DND-41 (cell line): ENCODE results near the gene PFKFB1.

ENCODE experiments used
- ATAC-seq: fragments of 200-7000 bp; cut with Tn5 transposase; 3 replicates; pipeline ENCODE4 v1.9.1; 2021; ENCODE audit warnings: low read depth; ENCODE audit not compliant: insufficient read depth
- DNase-seq: peaks from one replicate; pipeline ENCODE4 v3.0.0-alpha.2; 2020
- H2AFZ ChIP-seq: 2 replicates; pipeline ENCODE4 v1.6.0; 2012; ENCODE audit warnings: low read depth, low read length
- H3K27ac ChIP-seq: 2 replicates; pipeline ENCODE4 v1.5.1; 2012; ENCODE audit warnings: low read length, inconsistent platforms
- H3K27me3 ChIP-seq: fragments of 200-600 bp; sonication (generic); 2 replicates; pipeline ENCODE4 v1.6.0; 2012; ENCODE audit warnings: low read length, mild to moderate bottlenecking, inconsistent platforms; ENCODE audit not compliant: insufficient read depth, poor library complexity
- H3K36me3 ChIP-seq: 2 replicates; pipeline ENCODE4 v1.5.1; 2012; ENCODE audit warnings: low read length, inconsistent platforms; ENCODE audit not compliant: insufficient read depth
- H3K4me1 ChIP-seq: 2 replicates; pipeline ENCODE4 v1.5.1; 2012; ENCODE audit warnings: mild to moderate bottlenecking, low read length; ENCODE audit not compliant: insufficient read depth
- H3K4me2 ChIP-seq: 2 replicates; pipeline ENCODE4 v1.6.0; 2012; ENCODE audit warnings: mild to moderate bottlenecking, moderate library complexity, low read length, inconsistent platforms; ENCODE audit not compliant: insufficient read depth
- H3K4me3 ChIP-seq, 2 experiments: fragments of 200-600 bp in 1 of 2; shearing (Covaris generic) in 1 of 2; 2 replicates each; pipeline ENCODE4 v1.5.1; 2012 to 2016; ENCODE audit warnings: inconsistent platforms in 2 of 2, low read length in 2 of 2, mild to moderate bottlenecking in 2 of 2, low read depth in 1 of 2, moderate library complexity in 1 of 2
- H3K79me2 ChIP-seq: 2 replicates; pipeline ENCODE4 v1.6.0; 2012; ENCODE audit warnings: low read length, inconsistent platforms; ENCODE audit not compliant: insufficient read depth
- H3K9ac ChIP-seq: 2 replicates; pipeline ENCODE4 v1.6.0; 2012; ENCODE audit warnings: low read depth, mild to moderate bottlenecking, inconsistent platforms, low read length, moderate library complexity
- H3K9me3 ChIP-seq: 2 replicates; pipeline ENCODE4 v1.5.1; 2012; ENCODE audit warnings: low read length, moderate library complexity, mild to moderate bottlenecking, inconsistent platforms; ENCODE audit not compliant: insufficient read depth, severe bottlenecking
- H4K20me1 ChIP-seq: 2 replicates; pipeline ENCODE4 v1.6.0; 2012; ENCODE audit warnings: low read length; ENCODE audit not compliant: insufficient read depth
- EZH2 ChIP-seq: IDR thresholded peaks from 3 replicates; pipeline ENCODE4 v1.6.1; 2012; ENCODE audit warnings: borderline replicate concordance, low read depth, mild to moderate bottlenecking, moderate library complexity, low read length, inconsistent platforms; ENCODE audit not compliant: severe bottlenecking
- TF ChIP-seq, protein P1 (sequence below): IDR thresholded peaks from 2 replicates; pipeline ENCODE4 v1.5.1; 2012; ENCODE audit warnings: borderline replicate concordance, low read length, moderate library complexity, mild to moderate bottlenecking; ENCODE audit not compliant: poor library complexity, severe bottlenecking; ENCODE audit errors: extremely low read depth

Gene PFKFB1

DNA sequence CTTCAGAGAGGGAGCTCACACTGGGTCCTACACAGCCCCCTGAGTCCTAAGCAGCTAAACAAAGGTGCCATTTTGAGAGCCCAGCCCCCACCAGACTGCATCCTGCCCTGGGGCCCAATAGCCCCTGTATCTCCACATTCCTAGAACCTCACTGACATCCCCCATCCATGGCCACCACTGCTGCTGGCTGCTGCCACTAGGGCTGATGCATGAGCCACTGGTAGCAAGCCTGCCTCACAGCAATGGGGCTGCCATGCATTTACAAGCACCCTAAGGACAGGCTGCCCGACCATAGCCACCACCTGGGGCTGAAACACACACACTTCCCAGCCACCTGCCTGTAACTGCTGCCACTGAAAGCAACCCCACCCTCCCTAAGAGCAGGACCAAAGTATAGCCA is 99.8 kb downstream of the PFKFB1 start:
- Histone ChIP-seq H3K79me2 (no peaks in the 10 kb centered on the region), H3K9ac (no peak overlapping the region), H3K27ac (no peak overlapping the region), H4K20me1 (no peaks in the 10 kb centered on the region), H3K36me3 (no peaks in the 10 kb centered on the region), H2AFZ (no peak overlapping the region), H3K4me1 (no peaks in the 10 kb centered on the region), H3K9me3 (no peaks in the 10 kb centered on the region), H3K4me3 (no peak overlapping the region), H3K4me2 (no peak overlapping the region), H3K27me3 (no peaks in the 10 kb centered on the region)
- ATAC-seq, result no peak
- no peak for TF ChIP-seq EZH2
- TF ChIP-seq, protein P1, sequence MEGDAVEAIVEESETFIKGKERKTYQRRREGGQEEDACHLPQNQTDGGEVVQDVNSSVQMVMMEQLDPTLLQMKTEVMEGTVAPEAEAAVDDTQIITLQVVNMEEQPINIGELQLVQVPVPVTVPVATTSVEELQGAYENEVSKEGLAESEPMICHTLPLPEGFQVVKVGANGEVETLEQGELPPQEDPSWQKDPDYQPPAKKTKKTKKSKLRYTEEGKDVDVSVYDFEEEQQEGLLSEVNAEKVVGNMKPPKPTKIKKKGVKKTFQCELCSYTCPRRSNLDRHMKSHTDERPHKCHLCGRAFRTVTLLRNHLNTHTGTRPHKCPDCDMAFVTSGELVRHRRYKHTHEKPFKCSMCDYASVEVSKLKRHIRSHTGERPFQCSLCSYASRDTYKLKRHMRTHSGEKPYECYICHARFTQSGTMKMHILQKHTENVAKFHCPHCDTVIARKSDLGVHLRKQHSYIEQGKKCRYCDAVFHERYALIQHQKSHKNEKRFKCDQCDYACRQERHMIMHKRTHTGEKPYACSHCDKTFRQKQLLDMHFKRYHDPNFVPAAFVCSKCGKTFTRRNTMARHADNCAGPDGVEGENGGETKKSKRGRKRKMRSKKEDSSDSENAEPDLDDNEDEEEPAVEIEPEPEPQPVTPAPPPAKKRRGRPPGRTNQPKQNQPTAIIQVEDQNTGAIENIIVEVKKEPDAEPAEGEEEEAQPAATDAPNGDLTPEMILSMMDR, result no peak
- DNase-seq, result no peak

DNA sequence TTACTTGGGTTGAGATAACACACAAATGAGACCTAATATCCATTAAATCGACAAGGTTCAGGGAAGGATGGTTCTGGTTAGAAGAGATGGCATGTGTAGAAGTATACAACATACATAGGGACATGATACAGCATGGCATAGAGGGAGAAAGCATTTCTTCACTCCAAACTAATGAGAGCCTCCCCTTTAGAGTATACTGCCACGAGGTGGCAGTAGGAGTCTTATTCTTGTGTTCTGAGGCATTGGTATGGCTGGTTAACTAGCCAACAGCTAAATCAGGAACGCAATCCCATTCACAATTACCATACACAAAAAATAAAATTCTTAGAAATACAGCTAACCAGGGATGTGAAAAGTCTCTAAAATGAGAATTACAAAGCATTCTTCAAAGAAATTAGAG is 102.4 kb downstream of the PFKFB1 start:
- ATAC-seq (0 out of 3 replicates have a peak, but pooled peaks have one; percentile 59), DNase-seq (peak; percentile 28)
- TF ChIP-seq EZH2, result no peak
- TF ChIP-seq, protein P1, result peak; percentile 66

DNA sequence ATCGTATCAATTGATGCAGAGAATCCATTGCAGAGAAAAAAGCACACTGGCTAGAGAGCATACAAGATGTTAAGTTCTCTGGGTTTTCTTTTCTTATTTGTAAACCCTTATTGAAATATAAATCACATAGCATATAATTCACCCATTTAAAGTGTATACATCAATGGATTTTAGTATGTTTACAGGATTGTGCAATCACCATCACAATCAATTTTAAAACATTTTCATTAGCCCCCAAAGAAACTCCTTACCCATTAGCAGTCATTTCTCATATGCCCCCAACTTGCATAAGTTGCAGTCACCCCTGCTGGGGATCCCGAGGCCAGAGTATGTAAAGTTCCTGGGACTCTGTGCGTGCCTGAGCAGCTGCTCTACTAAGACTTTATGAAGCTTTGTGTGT is 108.2 kb downstream of the PFKFB1 start:
- no peak overlapping the region for H2AFZ ChIP-seq
- H3K27me3 ChIP-seq, result no peaks in the 10 kb centered on the region
- no peaks in the 10 kb centered on the region for H3K9me3 ChIP-seq
- H3K27ac ChIP-seq, result no peak overlapping the region
- no peaks in the 10 kb centered on the region for H3K4me1 ChIP-seq
- no peak overlapping the region for H3K4me2 ChIP-seq
- no peak overlapping the region for H3K9ac ChIP-seq
- H3K36me3 ChIP-seq, result no peaks in the 10 kb centered on the region
- H3K79me2 ChIP-seq, result no peaks in the 10 kb centered on the region
- no peak for TF ChIP-seq EZH2
- TF ChIP-seq, protein P1, result no peak
- DNase-seq (no peak), ATAC-seq (no peak)
- H3K4me3 ChIP-seq, result no peak overlapping the region
- no peaks in the 10 kb centered on the region for H4K20me1 ChIP-seq

More for the DNA sequence above, 102.4 kb downstream of the PFKFB1 start:
- Histone ChIP-seq H3K4me1 (no peaks in the 10 kb centered on the region), H3K4me2 (no peak overlapping the region), H4K20me1 (no peaks in the 10 kb centered on the region), H3K27me3 (no peaks in the 10 kb centered on the region), H2AFZ (no peak overlapping the region), H3K36me3 (no peaks in the 10 kb centered on the region), H3K79me2 (no peaks in the 10 kb centered on the region), H3K4me3 (no peak overlapping the region), H3K9me3 (no peaks in the 10 kb centered on the region), H3K9ac (no peak overlapping the region), H3K27ac (no peak overlapping the region)
